ENCODE results near the gene PLK5.

- TF ChIP-seq POLR2AphosphoS5 (IDR thresholded peaks at IDR 0.05; ENCODE audit: low read depth, low read length) (no peak), POLR2A (IDR thresholded peaks at IDR 0.05; ENCODE audit: low read depth, low read length) (no peak)
Measured at GRCh38 chr19:1567848-1568227, 44.0 kb downstream of the PLK5 start.
